ENCODE results near the gene TES.

DNA sequence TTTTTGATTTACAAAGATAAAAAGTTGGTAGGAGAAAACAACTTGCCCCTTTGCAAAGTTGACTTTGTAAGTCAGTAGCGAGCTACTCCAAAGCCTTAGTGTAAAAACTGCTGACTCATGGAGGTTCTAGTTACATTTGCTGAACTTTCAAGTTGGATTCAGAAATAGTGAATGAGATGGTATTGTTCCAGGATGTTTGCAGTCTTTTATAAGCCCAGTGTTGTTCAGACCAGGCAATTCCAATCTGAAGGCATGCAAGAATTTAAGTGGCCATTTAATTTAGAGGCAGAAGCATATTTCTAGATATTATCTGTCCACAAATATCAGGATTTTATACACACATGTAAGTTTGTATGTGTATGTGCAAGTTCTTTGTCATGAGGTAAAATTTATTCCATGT lies 21.6 kb downstream of the TES start:
- TF ChIP-seq, protein P1, sequence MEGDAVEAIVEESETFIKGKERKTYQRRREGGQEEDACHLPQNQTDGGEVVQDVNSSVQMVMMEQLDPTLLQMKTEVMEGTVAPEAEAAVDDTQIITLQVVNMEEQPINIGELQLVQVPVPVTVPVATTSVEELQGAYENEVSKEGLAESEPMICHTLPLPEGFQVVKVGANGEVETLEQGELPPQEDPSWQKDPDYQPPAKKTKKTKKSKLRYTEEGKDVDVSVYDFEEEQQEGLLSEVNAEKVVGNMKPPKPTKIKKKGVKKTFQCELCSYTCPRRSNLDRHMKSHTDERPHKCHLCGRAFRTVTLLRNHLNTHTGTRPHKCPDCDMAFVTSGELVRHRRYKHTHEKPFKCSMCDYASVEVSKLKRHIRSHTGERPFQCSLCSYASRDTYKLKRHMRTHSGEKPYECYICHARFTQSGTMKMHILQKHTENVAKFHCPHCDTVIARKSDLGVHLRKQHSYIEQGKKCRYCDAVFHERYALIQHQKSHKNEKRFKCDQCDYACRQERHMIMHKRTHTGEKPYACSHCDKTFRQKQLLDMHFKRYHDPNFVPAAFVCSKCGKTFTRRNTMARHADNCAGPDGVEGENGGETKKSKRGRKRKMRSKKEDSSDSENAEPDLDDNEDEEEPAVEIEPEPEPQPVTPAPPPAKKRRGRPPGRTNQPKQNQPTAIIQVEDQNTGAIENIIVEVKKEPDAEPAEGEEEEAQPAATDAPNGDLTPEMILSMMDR (IDR thresholded peaks at IDR 0.05; ENCODE audit: low read depth, low read length): no peak
- no peak for TF ChIP-seq EZH2phosphoT487 (IDR thresholded peaks at IDR 0.05; ENCODE audit: low read depth)
